Measurements from ENCODE around the gene LRRC7. TPM values are rescaled to one million over a fixed set of nuclear protein-coding genes. Genes with fewer than 3 reads are reported as not detected.

The LRRC7 gene
- total and polyA plus RNA-seq, 11 donors: 0.25 to 4.1 (median 0.49) TPM; not detected in 1

DNA sequence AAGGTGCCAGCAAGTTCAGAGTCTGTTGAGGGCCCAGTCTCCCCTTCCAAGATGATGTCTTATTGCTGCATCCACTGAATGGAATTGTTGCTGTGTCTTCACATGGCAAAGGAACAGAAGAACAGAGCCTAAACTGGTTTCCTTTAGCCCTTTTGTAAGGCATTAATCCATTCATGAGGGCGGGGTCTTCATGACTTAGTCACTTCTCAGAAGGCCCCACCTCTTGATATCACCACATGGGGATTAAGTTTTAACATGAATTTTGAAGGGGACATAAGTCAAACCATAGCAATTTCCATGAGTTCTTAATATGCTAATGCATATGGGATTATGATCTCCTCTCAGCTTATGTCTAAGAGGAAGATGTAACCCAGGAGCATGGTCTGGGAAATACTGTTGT lies 182.9 kb downstream of the LRRC7 start:
- Histone ChIP-seq H3K36me3 (no peaks in the 10 kb centered on the region), H3K27me3 (no peaks in the 10 kb centered on the region), H3K4me1 (no peaks in the 10 kb centered on the region), H3K27ac (no peak overlapping the region), H3K4me3 (no peak overlapping the region), H3K9me3 (no peaks in the 10 kb centered on the region)
- intact Hi-C loops (cut with DNase I): no loop called here
- WGBS, 4 donors: 84 to 100% (median 90%) methylated on average over 1 of the region's 1 CpG
- no peak for ATAC-seq
- TF ChIP-seq CTCF (IDR thresholded peaks at IDR 0.05): no peak
- TF ChIP-seq POLR2A (IDR thresholded peaks at IDR 0.05): no peak
- no peak for DNase-seq

DNA sequence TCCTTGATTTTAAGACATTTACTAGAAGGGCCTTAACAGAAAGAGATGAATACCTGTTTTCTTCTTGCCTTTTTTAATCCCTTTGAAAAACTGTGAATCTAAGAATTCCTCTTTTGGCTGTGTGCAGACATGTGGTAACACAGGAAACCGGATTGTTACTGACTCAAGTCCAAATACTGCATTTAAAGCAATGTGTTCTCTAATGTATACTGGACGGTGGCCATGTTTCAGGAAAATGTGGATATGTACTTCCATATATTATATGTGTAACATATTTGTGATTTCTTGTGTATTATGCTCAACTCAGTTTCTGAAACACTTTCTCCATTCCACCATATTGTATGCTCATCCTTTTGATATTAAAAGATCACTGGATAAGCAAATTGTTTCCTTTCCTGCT lies 185.1 kb downstream of the LRRC7 start:
- DNase-seq (no peak), ATAC-seq (no peak)
- Histone ChIP-seq H3K9me3 (no peaks in the 10 kb centered on the region), H3K4me3 (no peak overlapping the region), H3K27me3 (no peaks in the 10 kb centered on the region), H3K4me1 (no peaks in the 10 kb centered on the region), H3K36me3 (no peaks in the 10 kb centered on the region), H3K27ac (no peak overlapping the region)
- intact Hi-C loops (cut with DNase I): no loop called here
- 67 to 75% (median 74%) methylated on average over 2 of the region's 2 CpGs for WGBS, 4 donors
- TF ChIP-seq POLR2A (IDR thresholded peaks at IDR 0.05) (no peak), CTCF (IDR thresholded peaks at IDR 0.05) (no peak)

DNA sequence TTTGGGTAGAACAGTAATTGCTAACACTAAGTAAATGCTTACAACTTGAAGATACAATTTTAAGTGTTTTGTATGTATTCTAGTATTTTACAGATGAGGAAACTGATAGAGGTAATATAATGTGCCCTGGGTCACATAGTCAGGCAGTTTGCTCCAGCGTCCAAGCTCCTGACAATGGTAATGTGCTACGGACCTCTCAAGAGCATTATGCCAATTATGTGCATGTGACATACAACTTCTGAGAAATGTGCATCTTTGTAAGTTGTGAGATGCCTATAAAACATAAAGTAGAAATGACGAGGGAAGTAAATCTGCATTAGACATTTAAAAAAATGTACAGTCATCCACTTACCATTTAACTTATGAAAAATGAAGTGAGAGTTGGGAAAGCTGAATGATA lies 186.8 kb downstream of the LRRC7 start:
- TF ChIP-seq POLR2A (IDR thresholded peaks at IDR 0.05): no peak
- TF ChIP-seq CTCF (IDR thresholded peaks at IDR 0.05): no peak
- no peaks in the 10 kb centered on the region for H3K9me3 ChIP-seq
- no peak for DNase-seq
- ATAC-seq: no peak
- 83 to 90% (median 88%) methylated on average over 3 of the region's 3 CpGs for WGBS, 4 donors
- intact Hi-C loops (cut with DNase I): no loop called here
- no peaks in the 10 kb centered on the region for H3K4me1 ChIP-seq
- no peak overlapping the region for H3K27ac ChIP-seq
- no peak overlapping the region for H3K4me3 ChIP-seq
- no peaks in the 10 kb centered on the region for H3K27me3 ChIP-seq
- no peaks in the 10 kb centered on the region for H3K36me3 ChIP-seq

GRCh38 chr1:69755647-69756046 lies 187.9 kb downstream of the LRRC7 start:
- Histone ChIP-seq H3K27ac (no peak overlapping the region), H3K4me3 (no peak overlapping the region), H3K36me3 (no peaks in the 10 kb centered on the region), H3K4me1 (no peaks in the 10 kb centered on the region), H3K9me3 (no peaks in the 10 kb centered on the region), H3K27me3 (no peaks in the 10 kb centered on the region)
- DNase-seq: no peak
- 17 to 40% (median 27%) methylated on average over 1 of the region's 1 CpG for WGBS, 4 donors
- intact Hi-C loops (cut with DNase I): no loop called here
- ATAC-seq: no peak
- TF ChIP-seq POLR2A (IDR thresholded peaks at IDR 0.05) (no peak), CTCF (IDR thresholded peaks at IDR 0.05) (no peak)
